MM.1S (cell line): ENCODE data around the gene FOXI1.

ENCODE experiments used
- DNase-seq: peaks from one replicate; pipeline ENCODE4 v3.0.0-alpha.2; 2015
- H2AFZ ChIP-seq: fragments of 300-600 bp; sonication (generic); 2 replicates; pipeline ENCODE4 v1.6.0; 2016; ENCODE audit warnings: antibody characterized with exemption, low read length
- H3F3A ChIP-seq: fragments of 300-600 bp; sonication (generic); 2 replicates; pipeline ENCODE4 v1.6.1; 2016; ENCODE audit warnings: mild to moderate bottlenecking, antibody characterized with exemption, low read length, moderate library complexity, mixed read lengths; ENCODE audit not compliant: insufficient read depth
- H3K27ac ChIP-seq: fragments of 300-600 bp; sonication (generic); 2 replicates; pipeline ENCODE4 v1.5.1; 2016; ENCODE audit warnings: mild to moderate bottlenecking, low read length
- H3K27me3 ChIP-seq: fragments of 300-600 bp; sonication (generic); replicated peaks from 2 replicates; pipeline ENCODE4 v1.6.0; 2016; ENCODE audit warnings: low read length; ENCODE audit not compliant: insufficient read depth
- H3K36me3 ChIP-seq: fragments of 300-600 bp; sonication (generic); replicated peaks from 2 replicates; pipeline ENCODE4 v1.6.1; 2016; ENCODE audit warnings: mild to moderate bottlenecking, low read length, mixed read lengths; ENCODE audit not compliant: insufficient read depth
- H3K4me1 ChIP-seq: fragments of 300-600 bp; sonication (generic); 2 replicates; pipeline ENCODE4 v1.6.1; 2016; ENCODE audit warnings: low read length, mixed read lengths
- H3K4me2 ChIP-seq: fragments of 300-600 bp; sonication (generic); 2 replicates; pipeline ENCODE4 v1.6.0; 2016; ENCODE audit warnings: low read depth, low read length
- H3K4me3 ChIP-seq: fragments of 300-600 bp; sonication (generic); 2 replicates; pipeline ENCODE4 v1.5.1; 2016; ENCODE audit warnings: low read length, mixed read lengths
- H3K79me2 ChIP-seq: fragments of 300-600 bp; sonication (generic); 2 replicates; pipeline ENCODE4 v1.6.1; 2016; ENCODE audit warnings: mixed run types, low read length, mixed read lengths
- H3K9ac ChIP-seq: fragments of 300-600 bp; sonication (generic); 2 replicates; pipeline ENCODE4 v1.6.1; 2016; ENCODE audit warnings: low read length, mixed read lengths
- H3K9me2 ChIP-seq: fragments of 300-600 bp; sonication (generic); replicated peaks from 2 replicates; pipeline ENCODE4 v1.6.1; 2016; ENCODE audit warnings: mild to moderate bottlenecking, low read length, mixed read lengths; ENCODE audit not compliant: insufficient read depth
- H3K9me3 ChIP-seq: fragments of 300-600 bp; sonication (generic); replicated peaks from 2 replicates; pipeline ENCODE4 v1.6.1; 2016; ENCODE audit warnings: mild to moderate bottlenecking, low read length, mixed read lengths; ENCODE audit not compliant: insufficient read depth
- H4K20me1 ChIP-seq: fragments of 300-600 bp; sonication (generic); 2 replicates; pipeline ENCODE4 v1.6.1; 2016; ENCODE audit warnings: mild to moderate bottlenecking, low read length, moderate library complexity, mixed read lengths; ENCODE audit not compliant: insufficient read depth
- CTCF ChIP-seq: fragments of 300-600 bp; sonication (generic); IDR thresholded peaks from 2 replicates; pipeline ENCODE4 v1.5.1; 2016; ENCODE audit warnings: antibody characterized with exemption, low read length, mixed read lengths
- EZH2 ChIP-seq: fragments of 300-600 bp; sonication (generic); optimal IDR thresholded peaks from 2 replicates; pipeline ENCODE3; 2017; ENCODE audit warnings: low read depth, mild to moderate bottlenecking, antibody characterized with exemption, low read length, mixed read lengths
- EZH2phosphoT487 ChIP-seq: fragments of 300-600 bp; sonication (generic); IDR thresholded peaks from 2 replicates; pipeline ENCODE4 v1.6.1; 2018; ENCODE audit warnings: antibody characterized with exemption, low read length

Gene FOXI1

DNA sequence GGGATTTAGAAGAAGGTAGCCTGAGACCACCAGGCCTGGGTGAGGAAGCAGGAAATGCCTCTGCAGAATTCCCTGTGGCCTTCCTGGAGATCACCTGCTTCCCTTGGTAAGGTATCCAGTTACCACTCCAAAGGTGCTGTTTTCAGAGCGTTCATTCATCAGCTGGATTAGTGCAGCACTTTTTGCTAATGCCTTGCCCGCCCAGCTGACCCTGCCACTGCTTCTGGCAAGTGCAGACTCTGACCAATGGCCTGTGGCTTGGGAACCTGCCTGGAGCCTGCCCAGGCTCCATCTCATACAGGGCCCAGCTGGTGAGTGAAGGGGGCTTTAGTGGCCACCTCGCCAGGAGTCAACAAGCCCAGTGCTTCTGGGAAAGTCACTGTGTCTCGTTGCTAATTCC is 48.6 kb downstream of the FOXI1 start:
- Histone ChIP-seq H3K27me3 (no peaks in the 10 kb centered on the region), H3K79me2 (no peaks in the 10 kb centered on the region), H3K9ac (no peak overlapping the region), H3K9me3 (no peaks in the 10 kb centered on the region), H3K9me2 (no peaks in the 10 kb centered on the region), H3K4me3 (no peak overlapping the region), H3K4me2 (no peak overlapping the region), H4K20me1 (no peaks in the 10 kb centered on the region), H3K4me1 (no peaks in the 10 kb centered on the region), H3K36me3 (no peaks in the 10 kb centered on the region), H3F3A (no peaks in the 10 kb centered on the region; the same call in 1 of the 2 replicates), H2AFZ (no peak overlapping the region), H3K27ac (no peak overlapping the region)
- TF ChIP-seq EZH2 (no peak), EZH2phosphoT487 (no peak), CTCF (no peak)
- DNase-seq, result no peak

DNA sequence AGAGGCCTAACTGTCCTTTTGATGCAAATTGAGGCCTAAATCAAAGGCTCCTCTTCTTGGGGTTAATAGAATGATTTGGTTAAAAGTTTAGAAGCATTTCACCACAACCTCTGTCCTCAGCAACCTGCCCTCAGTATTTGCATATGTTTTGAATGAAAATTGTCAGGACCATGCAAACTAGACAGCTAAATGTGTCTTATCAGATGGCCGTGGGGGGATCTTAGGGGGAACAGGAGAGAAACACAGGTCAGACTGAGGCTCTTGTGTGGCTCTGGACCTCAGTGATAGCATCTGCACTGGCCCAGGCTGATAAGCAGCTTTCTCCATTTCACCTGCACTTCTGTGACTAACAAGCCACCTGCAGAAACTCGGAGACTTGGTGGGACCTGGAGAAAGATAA is 49.0 kb downstream of the FOXI1 start:
- no peak for TF ChIP-seq EZH2
- TF ChIP-seq EZH2phosphoT487, result no peak
- no peak for TF ChIP-seq CTCF
- H3K79me2 ChIP-seq, result no peaks in the 10 kb centered on the region
- no peaks in the 10 kb centered on the region for H3K27me3 ChIP-seq
- H3K27ac ChIP-seq, result no peak overlapping the region
- DNase-seq, result no peak
- H3K9me2 ChIP-seq, result no peaks in the 10 kb centered on the region
- H4K20me1 ChIP-seq, result no peaks in the 10 kb centered on the region
- no peaks in the 10 kb centered on the region for H3K36me3 ChIP-seq
- no peak overlapping the region for H3K4me2 ChIP-seq
- H3K9me3 ChIP-seq, result no peaks in the 10 kb centered on the region
- H3K4me3 ChIP-seq, result no peak overlapping the region
- H2AFZ ChIP-seq, result no peak overlapping the region
- no peak overlapping the region for H3K9ac ChIP-seq
- no peaks in the 10 kb centered on the region for H3K4me1 ChIP-seq
- H3F3A ChIP-seq, result no peaks in the 10 kb centered on the region; the same call in 1 of the 2 replicates

GRCh38 chr5:170155771-170156170 is 50.1 kb downstream of the FOXI1 start:
- H2AFZ ChIP-seq, result no peak overlapping the region
- no peak overlapping the region for H3K27ac ChIP-seq
- no peaks in the 10 kb centered on the region; the same call in 1 of the 2 replicates for H3F3A ChIP-seq

More at GRCh38 chr5:170155771-170156170, 50.1 kb downstream of the FOXI1 start:
- Histone ChIP-seq H3K4me3 (no peak overlapping the region), H3K27me3 (no peaks in the 10 kb centered on the region), H3K9me2 (no peaks in the 10 kb centered on the region), H3K9ac (no peak overlapping the region), H3K4me2 (no peak overlapping the region), H3K4me1 (no peaks in the 10 kb centered on the region), H4K20me1 (no peaks in the 10 kb centered on the region), H3K36me3 (no peaks in the 10 kb centered on the region), H3K9me3 (no peaks in the 10 kb centered on the region), H3K79me2 (no peaks in the 10 kb centered on the region)
- DNase-seq, result no peak
- no peak for TF ChIP-seq EZH2phosphoT487
- no peak for TF ChIP-seq CTCF
- TF ChIP-seq EZH2, result no peak
